Astrocyte (in vitro differentiated cells and primary cell): Measurements from ENCODE around the gene B4GALT3. TPM values are rescaled to one million over a fixed set of nuclear protein-coding genes. Genes with fewer than 3 reads are reported as not detected.

ENCODE experiments used
- DNase-seq: peaks from one replicate; pipeline ENCODE4 v3.0.0-alpha.2; 2010; ENCODE audit warnings: low read depth
- FAIRE-seq: peaks from 2 replicates; lab custom pipeline; 2011; peaks lifted over from hg19 to GRCh38; lab: Jason Lieb, UNC
- H2AFZ ChIP-seq: 2 replicates; pipeline ENCODE4 v1.6.0; 2012; ENCODE audit warnings: low read depth, low read length, inconsistent platforms
- H3K27ac ChIP-seq: 2 replicates; pipeline ENCODE4 v1.5.1; 2011; ENCODE audit warnings: low read depth, low read length, inconsistent platforms
- H3K27me3 ChIP-seq: 2 replicates; pipeline ENCODE4 v1.6.0; 2011; ENCODE audit warnings: low read length, inconsistent platforms; ENCODE audit not compliant: insufficient read depth
- H3K36me3 ChIP-seq: 2 replicates; pipeline ENCODE4 v1.5.1; 2011; ENCODE audit warnings: low read length, inconsistent platforms; ENCODE audit not compliant: insufficient read depth
- H3K4me1 ChIP-seq: 2 replicates; pipeline ENCODE4 v1.5.1; 2011; ENCODE audit warnings: low read length, inconsistent platforms; ENCODE audit not compliant: insufficient read depth
- H3K4me2 ChIP-seq: 2 replicates; pipeline ENCODE4 v1.6.0; 2012; ENCODE audit warnings: low read length, inconsistent platforms
- H3K4me3 ChIP-seq: 2 replicates; pipeline ENCODE4 v1.5.1; 2011; ENCODE audit warnings: low read depth, mild to moderate bottlenecking, low read length, inconsistent platforms; ENCODE audit not compliant: insufficient read depth
- H3K79me2 ChIP-seq: 2 replicates; pipeline ENCODE4 v1.6.0; 2012; ENCODE audit warnings: mild to moderate bottlenecking, low read length, inconsistent platforms; ENCODE audit not compliant: insufficient read depth
- H3K9ac ChIP-seq: 2 replicates; pipeline ENCODE4 v1.6.0; 2012; ENCODE audit warnings: mild to moderate bottlenecking, low read length, inconsistent platforms
- H3K9me3 ChIP-seq: 2 replicates; pipeline ENCODE4 v1.5.1; 2012; ENCODE audit warnings: low read depth, mild to moderate bottlenecking, low read length, inconsistent platforms; ENCODE audit not compliant: insufficient read depth
- H4K20me1 ChIP-seq: 2 replicates; pipeline ENCODE4 v1.6.0; 2012; ENCODE audit warnings: low read length, inconsistent platforms; ENCODE audit not compliant: insufficient read depth
- H3K27ac Mint-ChIP-seq: one replicate; pipeline ENCODE4 v1.8.0; 2021; ENCODE audit warnings: mild to moderate bottlenecking, mixed read lengths; ENCODE audit not compliant: unreplicated experiment
- H3K27me3 Mint-ChIP-seq: one replicate; pipeline ENCODE4 v1.8.0; 2021; ENCODE audit warnings: low read depth, mixed read lengths; ENCODE audit not compliant: unreplicated experiment
- H3K36me3 Mint-ChIP-seq: one replicate; pipeline ENCODE4 v1.8.0; 2021; ENCODE audit warnings: low read depth, mixed read lengths; ENCODE audit not compliant: unreplicated experiment
- H3K4me1 Mint-ChIP-seq: one replicate; pipeline ENCODE4 v1.8.0; 2021; ENCODE audit warnings: low read depth, mixed read lengths; ENCODE audit not compliant: unreplicated experiment
- H3K4me3 Mint-ChIP-seq: one replicate; pipeline ENCODE4 v1.8.0; 2021; ENCODE audit warnings: mild to moderate bottlenecking, moderate library complexity, mixed read lengths; ENCODE audit not compliant: unreplicated experiment
- H3K9me3 Mint-ChIP-seq: one replicate; pipeline ENCODE4 v1.8.0; 2021; ENCODE audit warnings: mild to moderate bottlenecking, mixed read lengths; ENCODE audit not compliant: unreplicated experiment
- EZH2 ChIP-seq: IDR thresholded peaks from 2 replicates; pipeline ENCODE4 v1.6.1; 2012; ENCODE audit warnings: mild to moderate bottlenecking, low read length, inconsistent platforms; ENCODE audit not compliant: insufficient read depth
- total RNA-seq: library from RNA; stranded (reverse); gene quantifications from 2 replicates; pipeline ENCODE4 v1.2.1, GENCODE V29; 2021
- TF ChIP-seq, protein P1 (sequence below): IDR thresholded peaks from 2 replicates; pipeline ENCODE4 v1.5.1; 2011; ENCODE audit warnings: low read depth, mild to moderate bottlenecking, inconsistent platforms, low read length, moderate library complexity; ENCODE audit not compliant: insufficient read depth

Gene B4GALT3
- total RNA-seq, 1 donor from 2014 or later: 39.6 TPM

DNA sequence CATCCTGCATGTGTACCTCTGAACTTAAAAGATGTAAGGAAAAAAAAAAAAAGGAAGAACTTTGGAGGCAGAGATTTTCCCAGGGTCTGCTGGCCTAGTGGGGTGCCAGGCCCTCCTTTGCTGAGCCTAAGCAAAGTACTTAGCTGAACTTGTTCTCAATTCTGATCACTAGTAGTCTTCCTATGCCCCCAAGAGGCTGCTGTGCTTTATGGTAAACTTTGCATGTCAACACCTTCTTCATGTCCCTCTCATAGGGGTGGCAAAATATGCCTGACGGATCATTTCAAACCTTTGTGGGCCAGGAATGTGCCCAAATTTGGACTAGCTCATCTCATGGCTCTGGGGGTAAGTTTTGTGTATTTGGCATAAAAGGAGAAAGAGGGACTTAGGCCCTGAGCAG is 19.4 kb downstream of the B4GALT3 start:
- Mint-ChIP-seq H3K9me3 (no peaks in the 10 kb centered on the region), H3K4me3 (peak overlapping the region; percentile 66), H3K27me3 (no peaks in the 10 kb centered on the region), H3K4me1 (peaks cover 19% of the 10 kb centered on the region), H3K27ac (peak overlapping the region; percentile 75), H3K36me3 (peaks cover 4% of the 10 kb centered on the region)
- Histone ChIP-seq H3K4me3 (no peak overlapping the region), H2AFZ (no peak overlapping the region), H4K20me1 (no peaks in the 10 kb centered on the region), H3K9ac (no peak overlapping the region), H3K4me1 (peaks cover 18% of the 10 kb centered on the region), H3K27ac (no peak overlapping the region), H3K4me2 (no peak overlapping the region), H3K9me3 (no peaks in the 10 kb centered on the region), H3K27me3 (no peaks in the 10 kb centered on the region), H3K36me3 (peaks cover 14% of the 10 kb centered on the region), H3K79me2 (peaks cover 46% of the 10 kb centered on the region)
- no peak for FAIRE-seq
- no peak for DNase-seq
- TF ChIP-seq EZH2: no peak
- TF ChIP-seq, protein P1, sequence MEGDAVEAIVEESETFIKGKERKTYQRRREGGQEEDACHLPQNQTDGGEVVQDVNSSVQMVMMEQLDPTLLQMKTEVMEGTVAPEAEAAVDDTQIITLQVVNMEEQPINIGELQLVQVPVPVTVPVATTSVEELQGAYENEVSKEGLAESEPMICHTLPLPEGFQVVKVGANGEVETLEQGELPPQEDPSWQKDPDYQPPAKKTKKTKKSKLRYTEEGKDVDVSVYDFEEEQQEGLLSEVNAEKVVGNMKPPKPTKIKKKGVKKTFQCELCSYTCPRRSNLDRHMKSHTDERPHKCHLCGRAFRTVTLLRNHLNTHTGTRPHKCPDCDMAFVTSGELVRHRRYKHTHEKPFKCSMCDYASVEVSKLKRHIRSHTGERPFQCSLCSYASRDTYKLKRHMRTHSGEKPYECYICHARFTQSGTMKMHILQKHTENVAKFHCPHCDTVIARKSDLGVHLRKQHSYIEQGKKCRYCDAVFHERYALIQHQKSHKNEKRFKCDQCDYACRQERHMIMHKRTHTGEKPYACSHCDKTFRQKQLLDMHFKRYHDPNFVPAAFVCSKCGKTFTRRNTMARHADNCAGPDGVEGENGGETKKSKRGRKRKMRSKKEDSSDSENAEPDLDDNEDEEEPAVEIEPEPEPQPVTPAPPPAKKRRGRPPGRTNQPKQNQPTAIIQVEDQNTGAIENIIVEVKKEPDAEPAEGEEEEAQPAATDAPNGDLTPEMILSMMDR: no peak

DNA sequence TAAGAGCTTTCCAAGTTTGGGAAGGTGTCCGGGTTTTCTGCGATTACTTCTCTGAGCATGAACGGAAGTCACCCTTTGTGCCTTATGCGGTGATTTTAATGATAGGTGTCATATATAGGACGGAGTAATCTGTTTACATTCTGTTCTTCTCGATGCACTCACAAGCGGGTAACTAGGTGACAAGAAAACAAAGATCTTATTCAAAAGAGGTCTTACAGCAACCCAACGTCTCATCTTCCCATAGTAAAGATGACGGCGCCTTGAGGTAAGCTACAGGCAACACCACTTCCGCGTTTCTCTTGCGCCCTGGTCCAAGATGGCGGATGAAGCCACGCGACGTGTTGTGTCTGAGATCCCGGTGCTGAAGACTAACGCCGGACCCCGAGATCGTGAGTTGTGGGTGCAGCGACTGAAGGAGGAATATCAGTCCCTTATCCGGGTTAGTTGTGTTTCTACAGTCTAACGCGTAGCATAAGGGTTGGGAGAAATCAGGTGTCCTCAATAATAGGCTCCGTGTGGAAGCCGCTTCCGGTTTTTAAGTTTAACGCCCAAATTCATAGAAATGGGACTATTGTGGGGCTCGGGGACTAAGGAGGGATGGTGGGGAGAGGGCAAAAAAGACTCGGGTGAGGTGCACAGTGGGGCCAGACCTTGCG is 23.5 kb downstream of the B4GALT3 start, which contains the start of gene UFC1:
UFC1 (plus strand) TSS at position 297 of the 656 bp plus-strand sequence; CDS start at position 317, 20 bp downstream.
- peak; percentile 89 for DNase-seq
- FAIRE-seq: no peak
- peak within 1 kb of the TSS; percentile 97 for H3K4me3 ChIP-seq

More for the DNA sequence above, 23.5 kb downstream of the B4GALT3 start, which contains the start of gene UFC1:
- Histone ChIP-seq H3K27ac (peak within 1 kb of the TSS; percentile 98), H3K79me2 (peaks cover 18% of the 10 kb centered on the region), H3K36me3 (peaks cover 14% of the 10 kb centered on the region), H3K9ac (peak within 1 kb of the TSS; percentile 99), H4K20me1 (no peaks in the 10 kb centered on the region), H3K4me1 (peaks cover 7% of the 10 kb centered on the region), H2AFZ (peak within 1 kb of the TSS; percentile 97), H3K4me2 (peak within 1 kb of the TSS; percentile 86), H3K9me3 (no peaks in the 10 kb centered on the region), H3K27me3 (no peaks in the 10 kb centered on the region)
- Mint-ChIP-seq H3K4me1 (no peaks in the 10 kb centered on the region), H3K4me3 (peak within 1 kb of the TSS; percentile 93), H3K9me3 (no peaks in the 10 kb centered on the region), H3K36me3 (peaks cover 4% of the 10 kb centered on the region), H3K27ac (peak within 1 kb of the TSS; percentile 100), H3K27me3 (no peaks in the 10 kb centered on the region)
- TF ChIP-seq, protein P1: no peak
- TF ChIP-seq EZH2: no peak
